HepG2 (cell line): ENCODE data around the gene BAHCC1. TPM values are rescaled to one million over a fixed set of nuclear protein-coding genes. Genes with fewer than 3 reads are reported as not detected.

Experiments
- CEBPZ ChIP-seq: IDR thresholded peaks from 2 replicates; pipeline ENCODE4 v1.6.1; 2012; ENCODE audit warnings: low read length, improper control_type of control experiment
- LRRFIP1 ChIP-seq: sonication (generic); formaldehyde crosslinking; conservative IDR thresholded peaks from 2 replicates; pipeline ENCODE4 v1.4.0; 2020; ENCODE audit warnings: missing genetic modification reagents
- MEF2D ChIP-seq: sonication (generic); formaldehyde crosslinking; IDR thresholded peaks from 2 replicates; pipeline ENCODE4 v1.5.1; 2020; ENCODE audit warnings: mild to moderate bottlenecking, missing genetic modification reagents
- MLXIP ChIP-seq: sonication (generic); formaldehyde crosslinking; IDR thresholded peaks from 2 replicates; pipeline ENCODE4 v1.9.0; 2021; ENCODE audit warnings: missing genetic modification reagents, borderline replicate concordance
- SIN3B ChIP-seq: fragments of 150-350 bp; IDR thresholded peaks from 2 replicates; pipeline ENCODE4 v1.6.1; 2014; ENCODE audit warnings: low read length
- TEAD2 ChIP-seq: sonication (generic); formaldehyde crosslinking; IDR thresholded peaks from 2 replicates; pipeline ENCODE4 v1.9.0; 2021; ENCODE audit warnings: missing genetic modification reagents
- TERF1 ChIP-seq: sonication (generic); formaldehyde crosslinking; IDR thresholded peaks from 2 replicates; pipeline ENCODE4 v1.8.0; 2022; ENCODE audit warnings: mild to moderate bottlenecking, missing genetic modification reagents, moderate library complexity
- ZBTB43 ChIP-seq: sonication (generic); formaldehyde crosslinking; conservative IDR thresholded peaks from 2 replicates; pipeline ENCODE4 v1.4.0; 2020; ENCODE audit warnings: missing genetic modification reagents
- polyA plus RNA-seq, 8 experiments: library from polyadenylated mRNA; depleted of rRNA in 3 of 8; stranded (reverse) in 7 of 8; unstranded in 1 of 8; fragments of >200 nt; fragmentation: Illumina TruSeq in 4 of 8; extraction: Trizol in 4 of 8; gene quantifications; 2 replicates each; pipeline versions ENCODE4 v1.2.1 to v1.2.3, GENCODE V29; 2011 to 2016; ENCODE audit warnings: low read depth in 4 of 8, missing spikeins in 1 of 8, mixed read lengths in 1 of 8; ENCODE audit not compliant: insufficient read depth in 1 of 8
- total RNA-seq, 5 experiments: library from RNA; depleted of rRNA; stranded (reverse); fragments of >200 nt; fragmentation: Illumina TruSeq; extraction: Trizol; gene quantifications; 2 replicates each; pipeline ENCODE4 v1.2.3, GENCODE V29; 2016; ENCODE audit warnings: low read depth in 1 of 5

BAHCC1 gene
- total and polyA plus RNA-seq, 2 of the 13 experiments (the other 11 are each of a cell fraction or from before 2014, with no cell fraction given) = 1.4 to 1.7 TPM

- TF ChIP-seq TEAD2 (CRISPR knock-in tag) (no peak), LRRFIP1 (no peak), MEF2D (no peak), SIN3B (no peak), MLXIP (no peak), ZBTB43 (CRISPR knock-in tag) (no peak), TERF1 (CRISPR knock-in tag) (no peak), CEBPZ (no peak)
Observed at GRCh38 chr17:81513753-81514488, 118.7 kb downstream of the BAHCC1 start (continued).
